GM23338 (cell line): Measurements from ENCODE around the gene LYRM9. TPM values are rescaled to one million over a fixed set of nuclear protein-coding genes. Genes with fewer than 3 reads are reported as not detected.

ENCODE experiments used
- ATAC-seq: fragments of 200-7000 bp; cut with Tn5 transposase; 3 replicates; pipeline ENCODE4 v1.9.1; 2020
- DNase-seq: peaks from one replicate; pipeline ENCODE4 v3.0.0-alpha.2; 2015; ENCODE audit warnings: low spot score
- H2AFZ ChIP-seq: fragments of 200-600 bp; sonication (generic); 2 replicates; pipeline ENCODE4 v1.8.0; 2016; ENCODE audit warnings: antibody characterized with exemption, mild to moderate bottlenecking, moderate library complexity
- H3F3A ChIP-seq: fragments of 200-600 bp; sonication (generic); replicated peaks from 2 replicates; pipeline ENCODE4 v1.8.0; 2017; ENCODE audit warnings: antibody characterized with exemption, mixed run types, low read depth
- H3K27ac ChIP-seq: fragments of 200-600 bp; sonication (generic); 2 replicates; pipeline ENCODE4 v1.6.1; 2016; ENCODE audit warnings: low read depth
- H3K27me3 ChIP-seq: fragments of 200-600 bp; sonication (generic); 2 replicates; pipeline ENCODE4 v1.8.0; 2016; ENCODE audit warnings: mild to moderate bottlenecking, mixed run types, moderate library complexity; ENCODE audit not compliant: insufficient read depth
- H3K36me3 ChIP-seq: fragments of 200-600 bp; sonication (generic); 2 replicates; pipeline ENCODE4 v1.8.0; 2016; ENCODE audit warnings: mild to moderate bottlenecking; ENCODE audit not compliant: insufficient read depth
- H3K4me1 ChIP-seq: fragments of 200-600 bp; sonication (generic); 2 replicates; pipeline ENCODE4 v1.8.0; 2016; ENCODE audit warnings: mild to moderate bottlenecking, moderate library complexity; ENCODE audit not compliant: insufficient read depth
- H3K4me2 ChIP-seq: fragments of 200-600 bp; sonication (generic); 2 replicates; pipeline ENCODE4 v1.7.1; 2017; ENCODE audit warnings: mixed run types
- H3K4me3 ChIP-seq: fragments of 200-600 bp; sonication (generic); 2 replicates; pipeline ENCODE4 v1.6.1; 2016; ENCODE audit warnings: mixed run types
- H3K79me2 ChIP-seq: fragments of 200-600 bp; sonication (generic); replicated peaks from 2 replicates; pipeline ENCODE4 v1.8.0; 2017; ENCODE audit warnings: mild to moderate bottlenecking; ENCODE audit not compliant: insufficient read depth
- H3K9me2 ChIP-seq: fragments of 200-600 bp; sonication (generic); 2 replicates; pipeline ENCODE4 v1.8.0; 2017; ENCODE audit not compliant: insufficient read depth
- H4K20me1 ChIP-seq: fragments of 200-600 bp; sonication (generic); replicated peaks from 2 replicates; pipeline ENCODE4 v1.8.0; 2017; ENCODE audit warnings: mild to moderate bottlenecking; ENCODE audit not compliant: insufficient read depth
- H3K27ac Mint-ChIP-seq: 2 replicates; pipeline ENCODE4 v1.8.0; 2020; ENCODE audit warnings: inconsistent platforms, mild to moderate bottlenecking, moderate library complexity, mixed read lengths
- H3K27me3 Mint-ChIP-seq: 3 replicates; pipeline ENCODE4 v1.8.0; 2022; ENCODE audit warnings: low read depth, mild to moderate bottlenecking, moderate library complexity, mixed read lengths, inconsistent platforms; ENCODE audit not compliant: insufficient read depth, poor library complexity
- H3K36me3 Mint-ChIP-seq: 3 replicates; pipeline ENCODE4 v1.8.0; 2021; ENCODE audit warnings: low read depth, mild to moderate bottlenecking, inconsistent platforms, moderate library complexity, mixed read lengths
- H3K4me1 Mint-ChIP-seq: 3 replicates; pipeline ENCODE4 v1.8.0; 2020; ENCODE audit warnings: mild to moderate bottlenecking, inconsistent platforms, mixed read lengths
- H3K4me3 Mint-ChIP-seq: 3 replicates; pipeline ENCODE4 v1.8.0; 2021; ENCODE audit warnings: moderate library complexity, mild to moderate bottlenecking, inconsistent platforms, mixed read lengths
- H3K9me3 Mint-ChIP-seq: 3 replicates; pipeline ENCODE4 v1.8.0; 2020; ENCODE audit warnings: moderate library complexity, mild to moderate bottlenecking, inconsistent platforms, mixed read lengths
- CREB1 ChIP-seq: fragments of 250-450 bp; sonication (Bioruptor Pico); IDR thresholded peaks from 2 replicates; pipeline ENCODE4 v1.5.0; 2020; ENCODE audit warnings: low read depth, mild to moderate bottlenecking, moderate library complexity
- ETS1 ChIP-seq: IDR thresholded peaks from 2 replicates; pipeline ENCODE4 v1.6.1; 2016; ENCODE audit warnings: antibody characterized with exemption
- EZH2 ChIP-seq: fragments of 200-600 bp; sonication (generic); IDR thresholded peaks from one replicate; pipeline ENCODE4 v1.8.0; 2017; ENCODE audit warnings: antibody characterized with exemption, mild to moderate bottlenecking, low read depth; ENCODE audit not compliant: unreplicated experiment
- JUNB ChIP-seq: IDR thresholded peaks from one replicate; pipeline ENCODE4 v1.6.1; 2016; ENCODE audit warnings: antibody characterized with exemption; ENCODE audit not compliant: unreplicated experiment
- NANOG ChIP-seq: IDR thresholded peaks from 2 replicates; pipeline ENCODE4 v1.6.1; 2016; ENCODE audit warnings: antibody characterized with exemption, borderline replicate concordance
- POLR2AphosphoS5 ChIP-seq: IDR thresholded peaks from 2 replicates; pipeline ENCODE4 v1.6.1; 2016; ENCODE audit warnings: antibody characterized with exemption, low read depth
- REST ChIP-seq: IDR thresholded peaks from one replicate; pipeline ENCODE4 v1.6.1; 2018; ENCODE audit warnings: antibody characterized with exemption; ENCODE audit not compliant: unreplicated experiment
- STAT1 ChIP-seq: IDR thresholded peaks from one replicate; pipeline ENCODE4 v1.6.1; 2016; ENCODE audit warnings: antibody characterized with exemption; ENCODE audit not compliant: unreplicated experiment
- ZNF114 ChIP-seq: fragments of 250-450 bp; sonication (Bioruptor Pico); IDR thresholded peaks from 2 replicates; pipeline ENCODE4 v1.5.0; 2020; ENCODE audit warnings: mild to moderate bottlenecking, moderate library complexity
- ZNF331 ChIP-seq: fragments of 250-450 bp; sonication (Bioruptor Pico); IDR thresholded peaks from 2 replicates; pipeline ENCODE4 v1.5.0; 2020; ENCODE audit warnings: low read depth, mild to moderate bottlenecking, moderate library complexity
- ZNF462 ChIP-seq: fragments of 250-450 bp; sonication (Bioruptor Pico); IDR thresholded peaks from 2 replicates; pipeline ENCODE4 v1.5.0; 2020; ENCODE audit warnings: mild to moderate bottlenecking, moderate library complexity
- polyA plus RNA-seq: library from polyadenylated mRNA; unstranded; fragments of >200 nt; fragmentation: Nextera tagmentation; extraction: Ambion mirVana; gene quantifications from 2 replicates; pipeline ENCODE4 v1.2.1, GENCODE V29; 2016
- total RNA-seq: library from RNA; depleted of rRNA; stranded (reverse); fragments of >200 nt; shearing (Covaris generic); gene quantifications from 2 replicates; pipeline ENCODE4 v1.2.3, GENCODE V29; 2014

LYRM9 gene
- total and polyA plus RNA-seq, 2 experiments from 2014 or later = 4.7 to 6.2 TPM

- Histone ChIP-seq H3K36me3 (no peaks in the 10 kb centered on the region), H3K4me1 (peaks cover 13% of the 10 kb centered on the region; the same call in 1 of the 2 replicates), H3K4me2 (no peak overlapping the region), H3K9me2 (0 out of 2 replicates have a peak, but pooled peaks cover 3% of the 10 kb centered on the region), H3F3A (0 out of 2 replicates have a peak, but pooled peaks cover 4% of the 10 kb centered on the region), H3K79me2 (no peaks in the 10 kb centered on the region), H4K20me1 (no peaks in the 10 kb centered on the region), H3K4me3 (no peak overlapping the region), H3K27ac (no peak overlapping the region), H3K27me3 (no peaks in the 10 kb centered on the region), H2AFZ (no peak overlapping the region)
- DNase-seq = no peak
- no peak for ATAC-seq
- peaks cover 29% of the 10 kb centered on the region for H3K4me1 Mint-ChIP-seq
- H3K9me3 Mint-ChIP-seq = no peaks in the 10 kb centered on the region
- no peak for TF ChIP-seq ZNF462 (CRISPR knock-in tag)
- no peak for TF ChIP-seq EZH2
- no peak for TF ChIP-seq JUNB
- no peak for TF ChIP-seq NANOG
- no peak for TF ChIP-seq POLR2AphosphoS5
- no peak for TF ChIP-seq REST
- no peak for TF ChIP-seq STAT1
- no peak for TF ChIP-seq CREB1 (CRISPR knock-in tag)
- no peak for TF ChIP-seq ZNF331 (CRISPR knock-in tag)
- no peak for TF ChIP-seq ETS1
- TF ChIP-seq ZNF114 (CRISPR knock-in tag) = no peak
- no peak overlapping the region for H3K27ac Mint-ChIP-seq
- no peak overlapping the region for H3K4me3 Mint-ChIP-seq
- H3K27me3 Mint-ChIP-seq = peaks cover 3% of the 10 kb centered on the region
- H3K36me3 Mint-ChIP-seq = no peaks in the 10 kb centered on the region
Measured at GRCh38 chr17:27904114-27904513, 10.9 kb upstream of the LYRM9 start.
